Measurements from ENCODE around the gene MAN1A1. TPM values are rescaled to one million over a fixed set of nuclear protein-coding genes. Genes with fewer than 3 reads are reported as not detected.

The MAN1A1 gene
- total and polyA plus RNA-seq, 4 donors: 68.2 to 209 (median 148) TPM

GRCh38 chr6:119233312-119233984, 116.1 kb downstream of the MAN1A1 start:
- no peak overlapping the region for H3K9ac ChIP-seq (ENCODE audit: low read depth in 1 of 2, low read length in 2 of 2)
- H3K9me3 ChIP-seq (ENCODE audit: control insufficient read depth in 4 of 4, low read length in 3 of 4): peaks cover 0 to 2% (median 0%) of the 10 kb centered on the region in 4 donors
- no peaks in the 10 kb centered on the region for H3K27me3 ChIP-seq (ENCODE audit: control insufficient read depth in 4 of 4, insufficient read depth in 4 of 4, low read length in 3 of 4)
- H3K27ac ChIP-seq (ENCODE audit: low read depth in 1 of 2, low read length in 2 of 2): no peak overlapping the region
- WGBS: 66% methylated on average over 2 of the region's 2 CpGs
- peaks cover 3 to 27% (median 13%) of the 10 kb centered on the region in 4 donors for H3K36me3 ChIP-seq (ENCODE audit: control insufficient read depth in 4 of 4, insufficient read depth in 3 of 4, low read depth in 1 of 4, low read length in 3 of 4)
- H3K4me1 ChIP-seq (ENCODE audit: control insufficient read depth in 4 of 4, insufficient read depth in 4 of 4, low read length in 3 of 4): peaks cover 0 to 3% (median under 1%) of the 10 kb centered on the region in 4 donors
- TF ChIP-seq RXRA (IDR thresholded peaks at IDR 0.05) (no peak), HNF4A (conservative IDR thresholded peaks at IDR 0.05) (peak in 1 of 2 donors; percentile 15)
- no peak overlapping the region for H3K4me3 ChIP-seq (ENCODE audit: low read depth in 1 of 3, low read length in 3 of 3)
- no peak for DNase-seq (ENCODE audit: low spot score)

GRCh38 chr6:119231394-119231793, 118.2 kb downstream of the MAN1A1 start:
- no peak overlapping the region for H3K27ac ChIP-seq (ENCODE audit: low read depth in 1 of 2, low read length in 2 of 2)
- TF ChIP-seq FOXA2 (IDR thresholded peaks at IDR 0.05): no peak
- TF ChIP-seq GABPA (IDR thresholded peaks at IDR 0.05 in 1 of 2, conservative IDR thresholded peaks at IDR 0.05 in 1 of 2): no peak
- TF ChIP-seq TAF1 (conservative IDR thresholded peaks at IDR 0.05): no peak
- TF ChIP-seq SP1 (IDR thresholded peaks at IDR 0.05): no peak
- TF ChIP-seq HNF4G (IDR thresholded peaks at IDR 0.05): no peak
- TF ChIP-seq, protein P1, sequence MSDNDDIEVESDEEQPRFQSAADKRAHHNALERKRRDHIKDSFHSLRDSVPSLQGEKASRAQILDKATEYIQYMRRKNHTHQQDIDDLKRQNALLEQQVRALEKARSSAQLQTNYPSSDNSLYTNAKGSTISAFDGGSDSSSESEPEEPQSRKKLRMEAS (IDR thresholded peaks at IDR 0.05): no peak
- TF ChIP-seq, protein P2, sequence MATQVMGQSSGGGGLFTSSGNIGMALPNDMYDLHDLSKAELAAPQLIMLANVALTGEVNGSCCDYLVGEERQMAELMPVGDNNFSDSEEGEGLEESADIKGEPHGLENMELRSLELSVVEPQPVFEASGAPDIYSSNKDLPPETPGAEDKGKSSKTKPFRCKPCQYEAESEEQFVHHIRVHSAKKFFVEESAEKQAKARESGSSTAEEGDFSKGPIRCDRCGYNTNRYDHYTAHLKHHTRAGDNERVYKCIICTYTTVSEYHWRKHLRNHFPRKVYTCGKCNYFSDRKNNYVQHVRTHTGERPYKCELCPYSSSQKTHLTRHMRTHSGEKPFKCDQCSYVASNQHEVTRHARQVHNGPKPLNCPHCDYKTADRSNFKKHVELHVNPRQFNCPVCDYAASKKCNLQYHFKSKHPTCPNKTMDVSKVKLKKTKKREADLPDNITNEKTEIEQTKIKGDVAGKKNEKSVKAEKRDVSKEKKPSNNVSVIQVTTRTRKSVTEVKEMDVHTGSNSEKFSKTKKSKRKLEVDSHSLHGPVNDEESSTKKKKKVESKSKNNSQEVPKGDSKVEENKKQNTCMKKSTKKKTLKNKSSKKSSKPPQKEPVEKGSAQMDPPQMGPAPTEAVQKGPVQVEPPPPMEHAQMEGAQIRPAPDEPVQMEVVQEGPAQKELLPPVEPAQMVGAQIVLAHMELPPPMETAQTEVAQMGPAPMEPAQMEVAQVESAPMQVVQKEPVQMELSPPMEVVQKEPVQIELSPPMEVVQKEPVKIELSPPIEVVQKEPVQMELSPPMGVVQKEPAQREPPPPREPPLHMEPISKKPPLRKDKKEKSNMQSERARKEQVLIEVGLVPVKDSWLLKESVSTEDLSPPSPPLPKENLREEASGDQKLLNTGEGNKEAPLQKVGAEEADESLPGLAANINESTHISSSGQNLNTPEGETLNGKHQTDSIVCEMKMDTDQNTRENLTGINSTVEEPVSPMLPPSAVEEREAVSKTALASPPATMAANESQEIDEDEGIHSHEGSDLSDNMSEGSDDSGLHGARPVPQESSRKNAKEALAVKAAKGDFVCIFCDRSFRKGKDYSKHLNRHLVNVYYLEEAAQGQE (IDR thresholded peaks at IDR 0.05): no peak
- TF ChIP-seq RXRA (IDR thresholded peaks at IDR 0.05): no peak
- no peak for TF ChIP-seq RAD21 (IDR thresholded peaks at IDR 0.05)
- TF ChIP-seq ZBTB33 (IDR thresholded peaks at IDR 0.05): no peak
- TF ChIP-seq JUND (IDR thresholded peaks at IDR 0.05): no peak
- TF ChIP-seq HNF4A (conservative IDR thresholded peaks at IDR 0.05): no peak
- peaks cover 0 to 3% (median 0%) of the 10 kb centered on the region in 4 donors for H3K4me1 ChIP-seq (ENCODE audit: control insufficient read depth in 4 of 4, insufficient read depth in 4 of 4, low read length in 3 of 4)
- peaks cover 0 to 2% (median 0%) of the 10 kb centered on the region in 4 donors for H3K9me3 ChIP-seq (ENCODE audit: control insufficient read depth in 4 of 4, low read length in 3 of 4)
- no peak overlapping the region for H3K9ac ChIP-seq (ENCODE audit: low read depth in 1 of 2, low read length in 2 of 2)
- peaks cover 3 to 22% (median 11%) of the 10 kb centered on the region in 4 donors for H3K36me3 ChIP-seq (ENCODE audit: control insufficient read depth in 4 of 4, insufficient read depth in 3 of 4, low read depth in 1 of 4, low read length in 3 of 4)
- H3K27me3 ChIP-seq (ENCODE audit: control insufficient read depth in 4 of 4, insufficient read depth in 4 of 4, low read length in 3 of 4): no peaks in the 10 kb centered on the region
- no peak for DNase-seq (ENCODE audit: low spot score)
- WGBS: 96% methylated on average over 4 of the region's 4 CpGs
- no peak overlapping the region for H3K4me3 ChIP-seq (ENCODE audit: low read depth in 1 of 3, low read length in 3 of 3)

Measured in liver (tissue), 9 donors.